ENCODE data around the gene FBXO30.

Gene FBXO30

GRCh38 chr6:145749632-145750031 lies 65.0 kb downstream of the FBXO30 start:
- H3K27ac ChIP-seq, result no peak overlapping the region
- TF ChIP-seq ZFX (IDR thresholded peaks at IDR 0.05) (no peak), CTCF (conservative IDR thresholded peaks at IDR 0.05) (no peak)

DNA sequence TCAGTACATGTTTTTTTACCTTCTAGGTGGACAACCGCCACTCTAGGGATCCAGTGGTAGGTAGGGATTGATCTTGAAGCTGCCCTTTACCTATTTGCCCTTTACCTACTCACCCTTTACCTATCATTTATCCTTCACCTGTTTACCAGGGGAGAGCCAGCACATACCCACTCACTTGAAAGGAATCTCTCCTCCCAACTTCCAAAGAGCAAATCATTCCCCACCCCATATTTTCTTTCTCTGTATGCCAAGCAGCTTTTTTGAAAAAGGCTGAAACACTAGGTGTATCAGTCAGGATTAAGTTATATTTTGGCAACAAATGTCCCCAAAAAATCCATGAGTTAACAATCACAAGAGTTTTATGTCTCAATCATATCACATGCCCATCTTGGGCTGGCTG lies 68.7 kb downstream of the FBXO30 start:
- H3K27ac ChIP-seq, result no peak overlapping the region
- TF ChIP-seq ZFX (IDR thresholded peaks at IDR 0.05) (no peak), CTCF (conservative IDR thresholded peaks at IDR 0.05) (no peak)

- no peak overlapping the region for H3K27ac ChIP-seq
- TF ChIP-seq ZFX (IDR thresholded peaks at IDR 0.05), result no peak
- TF ChIP-seq CTCF (conservative IDR thresholded peaks at IDR 0.05), result no peak
Observed at GRCh38 chr6:145744619-145745018, 70.0 kb downstream of the FBXO30 start.

Data from C4-2B (cell line).